PFSK-1 (cell line): ENCODE results near the gene USP48.

Experiments used
- FOXP2 ChIP-seq: optimal IDR thresholded peaks from 2 replicates; pipeline ENCODE3; 2011; ENCODE audit warnings: borderline replicate concordance, control low read depth, inconsistent platforms; ENCODE audit not compliant: insufficient read depth; ENCODE audit errors: extremely low read length, extremely low read depth
- POLR2AphosphoS5 ChIP-seq: IDR thresholded peaks from 2 replicates; pipeline ENCODE4 v1.6.1; 2012; ENCODE audit warnings: low read depth, mild to moderate bottlenecking, control low read depth, low read length, moderate library complexity
- REST ChIP-seq, 2 experiments: IDR thresholded peaks; 2 replicates each; pipeline versions ENCODE4 v1.6.1 to v1.8.0; 2011 to 2012; ENCODE audit warnings: low read depth in 2 of 2, low read length in 2 of 2, control low read depth in 1 of 2, inconsistent platforms in 1 of 2, mild to moderate bottlenecking in 1 of 2, moderate library complexity in 1 of 2; ENCODE audit not compliant: insufficient read depth in 1 of 2
- SIN3A ChIP-seq: IDR thresholded peaks from 2 replicates; pipeline ENCODE4 v1.6.1; 2012; ENCODE audit warnings: mild to moderate bottlenecking, low read length, moderate library complexity, borderline replicate concordance; ENCODE audit not compliant: insufficient read depth
- TAF1 ChIP-seq: IDR thresholded peaks from 2 replicates; pipeline ENCODE4 v1.6.1; 2012; ENCODE audit warnings: low read length, control low read depth, borderline replicate concordance; ENCODE audit not compliant: insufficient read depth

USP48 gene

GRCh38 chr1:21801100-21801499, 18.2 kb upstream of the USP48 start:
- TF ChIP-seq POLR2AphosphoS5 (no peak), SIN3A (no peak), TAF1 (no peak), REST (IDR thresholded peaks at IDR 0.05; ENCODE audit: insufficient read depth in 1 of 2, low read depth in 2 of 2, low read length in 2 of 2) (no peak), FOXP2 (no peak)

- TF ChIP-seq TAF1, result no peak
- TF ChIP-seq FOXP2, result no peak
- no peak for TF ChIP-seq POLR2AphosphoS5
- no peak for TF ChIP-seq SIN3A
- no peak for TF ChIP-seq REST (IDR thresholded peaks at IDR 0.05; ENCODE audit: insufficient read depth in 1 of 2, low read depth in 2 of 2, low read length in 2 of 2)
These were observed 16.8 kb upstream of the USP48 start for GRCh38 chr1:21799730-21800129.

GRCh38 chr1:21795075-21795474, 12.1 kb upstream of the USP48 start:
- no peak for TF ChIP-seq POLR2AphosphoS5
- TF ChIP-seq FOXP2, result no peak
- no peak for TF ChIP-seq TAF1
- TF ChIP-seq REST (IDR thresholded peaks at IDR 0.05; ENCODE audit: insufficient read depth in 1 of 2, low read depth in 2 of 2, low read length in 2 of 2), result no peak
- TF ChIP-seq SIN3A, result no peak

GRCh38 chr1:21794656-21795055, 11.7 kb upstream of the USP48 start:
- no peak for TF ChIP-seq FOXP2

GRCh38 chr1:21793104-21793503, 10.2 kb upstream of the USP48 start:
- TF ChIP-seq TAF1 (no peak), FOXP2 (no peak), POLR2AphosphoS5 (no peak), SIN3A (no peak), REST (IDR thresholded peaks at IDR 0.05; ENCODE audit: insufficient read depth in 1 of 2, low read depth in 2 of 2, low read length in 2 of 2) (no peak)
